Adipocyte (in vitro differentiated cells): ENCODE results near the gene PLAU.

Experiments
- DNase-seq: peaks from one replicate; pipeline ENCODE4 v3.0.0-alpha.2; 2015; ENCODE audit warnings: low read depth
- H3K27me3 ChIP-seq: replicated peaks from 2 replicates; pipeline ENCODE4 v1.7.0; 2013; ENCODE audit warnings: mild to moderate bottlenecking, low read length, moderate library complexity; ENCODE audit not compliant: control insufficient read depth, insufficient read depth
- H3K36me3 ChIP-seq: 2 replicates; pipeline ENCODE4 v1.7.0; 2013; ENCODE audit warnings: low read length, mild to moderate bottlenecking, moderate library complexity; ENCODE audit not compliant: control insufficient read depth, insufficient read depth, severe bottlenecking
- H3K4me1 ChIP-seq: 2 replicates; pipeline ENCODE4 v1.7.0; 2013; ENCODE audit warnings: mild to moderate bottlenecking, low read length, moderate library complexity; ENCODE audit not compliant: control insufficient read depth, insufficient read depth
- H3K4me3 ChIP-seq: 2 replicates; pipeline ENCODE4 v1.7.0; 2013; ENCODE audit warnings: mild to moderate bottlenecking, low read length, moderate library complexity
- H3K9ac ChIP-seq: 2 replicates; pipeline ENCODE4 v1.7.0; 2013; ENCODE audit warnings: mild to moderate bottlenecking, low read length, moderate library complexity
- H3K9me3 ChIP-seq: 2 replicates; pipeline ENCODE4 v1.7.0; 2013; ENCODE audit warnings: mild to moderate bottlenecking, low read length, moderate library complexity; ENCODE audit not compliant: control insufficient read depth

The PLAU gene

DNA sequence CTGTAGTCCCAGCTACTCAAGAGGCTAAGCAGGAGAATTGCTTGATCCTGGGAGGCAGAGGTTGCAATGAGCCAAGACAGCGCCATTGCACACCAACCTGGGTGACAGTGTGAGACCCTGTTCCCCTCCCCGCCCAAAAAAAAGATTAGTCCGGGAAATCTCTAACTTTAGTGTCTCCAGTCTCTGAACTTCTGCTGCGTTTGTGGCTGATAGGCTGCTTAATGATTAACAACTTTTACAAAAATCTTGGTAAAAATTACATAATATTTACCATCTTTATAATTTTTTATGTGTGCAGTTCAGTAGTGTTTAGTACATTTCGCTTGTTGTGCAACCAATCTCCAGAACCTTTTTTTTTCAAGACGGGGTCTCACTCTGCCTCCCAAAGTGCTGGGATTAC, 9.7 kb upstream of the PLAU start:
- Histone ChIP-seq H3K36me3 (no peaks in the 10 kb centered on the region), H3K9me3 (no peaks in the 10 kb centered on the region), H3K4me3 (no peak overlapping the region), H3K4me1 (peaks cover 16% of the 10 kb centered on the region), H3K27me3 (no peaks in the 10 kb centered on the region), H3K9ac (no peak overlapping the region)
- no peak for DNase-seq

DNA sequence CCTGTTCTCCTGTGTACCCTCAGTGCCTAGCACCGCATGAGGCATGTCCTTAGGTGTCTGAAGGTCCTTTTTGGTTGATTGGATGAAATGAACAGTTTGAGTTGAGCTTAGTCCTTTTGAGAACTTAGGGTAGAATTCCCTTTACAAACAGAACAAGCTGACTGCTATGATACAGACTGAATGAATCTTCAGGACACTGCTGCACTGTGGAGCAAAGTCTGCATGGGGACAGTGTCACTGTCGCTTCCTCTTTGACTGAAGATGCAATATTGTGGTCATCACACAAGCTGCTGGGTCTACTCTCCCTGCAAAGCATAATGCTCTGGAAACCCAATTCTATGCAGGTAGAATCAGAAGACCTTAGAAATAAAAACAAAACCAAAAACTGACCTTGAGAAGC, 8.6 kb upstream of the PLAU start:
- Histone ChIP-seq H3K9me3 (no peaks in the 10 kb centered on the region), H3K4me1 (peaks cover 26% of the 10 kb centered on the region), H3K4me3 (no peak overlapping the region), H3K27me3 (no peaks in the 10 kb centered on the region), H3K9ac (no peak overlapping the region), H3K36me3 (no peaks in the 10 kb centered on the region)
- no peak for DNase-seq

DNA sequence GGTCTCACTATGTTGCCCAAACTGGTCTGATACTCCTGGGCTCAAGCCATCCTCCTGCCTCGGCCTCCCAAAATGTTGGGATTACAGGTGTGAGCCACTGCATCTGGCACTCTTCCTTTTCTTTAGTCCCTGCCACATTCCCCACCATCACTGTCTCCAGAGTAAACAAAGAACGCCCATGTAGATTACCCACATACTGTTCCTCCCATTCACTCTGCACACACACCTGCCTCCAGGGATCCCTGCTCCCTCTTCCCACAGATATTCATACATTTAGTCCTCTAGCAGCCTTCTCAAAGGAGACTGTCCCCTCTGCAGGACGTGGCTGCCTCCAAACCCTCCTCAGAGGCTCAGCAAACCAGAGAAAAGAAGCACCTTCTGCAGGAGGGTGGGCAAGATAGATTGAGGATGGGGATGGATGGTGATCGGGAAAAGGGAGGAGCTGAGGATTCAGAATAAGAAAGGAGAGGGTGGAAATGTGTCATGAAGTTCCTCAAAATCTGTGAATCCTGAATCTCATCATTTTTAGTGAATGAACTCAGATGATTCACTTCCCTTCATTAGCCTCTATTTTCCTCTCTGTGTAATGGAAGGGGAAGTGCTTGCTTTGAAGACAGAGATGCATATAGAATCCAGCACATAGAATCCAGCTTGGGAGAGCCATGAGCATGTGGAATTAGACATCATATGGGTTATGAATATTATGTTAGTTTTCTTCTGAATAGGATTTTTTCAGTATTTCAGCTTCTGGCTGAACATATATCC, 5.5 kb upstream of the PLAU start:
- DNase-seq = no peak
- no peak overlapping the region for H3K9ac ChIP-seq
- H3K27me3 ChIP-seq = no peaks in the 10 kb centered on the region

DNA sequence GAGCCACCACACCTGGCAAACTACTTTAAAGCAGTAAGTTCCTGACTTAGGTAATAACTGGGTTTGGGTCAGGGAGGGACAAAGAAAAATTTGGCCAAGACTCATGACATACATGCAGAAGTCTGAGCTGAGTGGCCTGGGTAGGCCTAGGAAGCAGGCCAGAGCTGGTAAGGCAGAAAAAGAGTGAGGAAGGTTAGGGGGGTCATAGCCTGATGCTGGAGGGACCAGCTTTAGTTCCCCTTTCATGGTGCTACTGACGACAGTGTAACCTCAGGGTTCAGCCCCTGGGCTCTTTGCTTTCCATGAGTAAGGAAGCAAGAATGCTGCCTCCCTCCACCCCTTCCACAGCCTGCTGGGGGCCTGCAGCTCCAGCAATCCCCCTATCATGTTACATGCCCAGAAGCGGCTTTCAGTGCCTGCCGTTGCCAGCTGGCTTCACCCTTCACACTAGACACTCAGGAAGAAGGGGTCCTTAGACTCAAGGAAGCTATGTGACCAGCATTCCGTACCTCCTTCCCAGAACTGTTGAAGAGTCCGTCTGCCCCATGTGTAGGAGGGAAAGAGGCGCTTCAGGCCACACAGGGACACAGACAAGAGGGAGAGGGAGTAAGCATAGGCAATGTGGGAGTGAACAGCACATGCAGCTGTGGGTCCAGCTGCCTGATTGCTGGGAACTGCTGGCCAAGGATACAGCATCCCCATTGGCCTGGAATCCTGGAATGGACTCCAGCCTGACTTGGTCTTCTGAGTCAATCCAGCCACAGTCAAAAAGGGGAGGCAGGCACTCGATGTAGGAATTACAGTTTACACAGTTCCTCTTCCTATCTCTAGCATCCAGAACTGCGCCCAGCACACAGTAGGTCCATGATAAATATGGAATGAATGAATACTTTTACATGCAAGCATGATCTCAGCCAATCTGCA, 4.1 kb upstream of the PLAU start:
- Histone ChIP-seq H3K4me1 (peaks cover 49% of the 10 kb centered on the region), H3K9ac (peak overlapping the region; percentile 52), H3K27me3 (no peaks in the 10 kb centered on the region), H3K36me3 (no peaks in the 10 kb centered on the region), H3K4me3 (peak overlapping the region; percentile 0), H3K9me3 (no peaks in the 10 kb centered on the region)
- peak; percentile 96 for DNase-seq

More for the DNA sequence above, 5.5 kb upstream of the PLAU start:
- H3K4me1 ChIP-seq = peaks cover 43% of the 10 kb centered on the region
- no peaks in the 10 kb centered on the region for H3K9me3 ChIP-seq
- no peaks in the 10 kb centered on the region for H3K36me3 ChIP-seq
- no peak overlapping the region for H3K4me3 ChIP-seq

DNA sequence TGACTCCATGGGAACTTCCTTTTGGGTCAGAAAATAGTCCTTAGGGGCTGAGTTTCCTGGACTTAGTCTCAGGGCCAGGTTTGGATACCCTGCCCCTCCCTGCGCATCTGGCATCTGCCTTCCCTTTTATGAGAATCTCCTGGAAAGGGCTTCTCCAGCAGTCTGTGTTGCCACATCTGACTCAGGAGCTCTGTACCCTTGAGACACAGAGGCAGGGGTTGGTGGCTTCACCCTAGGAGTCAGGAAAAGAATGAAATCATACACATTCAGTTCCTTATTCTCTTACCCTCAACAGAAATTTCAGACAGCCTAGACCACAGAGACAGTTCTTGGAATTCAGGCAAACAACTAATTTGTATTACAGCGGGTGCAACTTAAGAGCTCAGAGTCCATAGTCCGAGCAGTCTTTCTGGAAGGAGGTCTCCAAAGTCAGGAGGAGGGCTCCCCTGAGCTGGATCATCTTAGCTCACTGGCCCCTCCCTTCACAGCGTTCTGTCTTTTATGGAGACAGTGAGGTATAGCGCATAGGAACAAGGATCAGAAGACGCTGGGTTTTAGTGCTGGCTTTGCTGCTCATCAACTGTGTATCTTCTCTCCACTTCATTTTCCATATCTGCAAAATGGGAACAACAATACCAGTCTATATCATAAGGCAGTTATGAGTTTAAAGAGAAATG, 3.0 kb upstream of the PLAU start:
- DNase-seq = peak; percentile 62

DNA sequence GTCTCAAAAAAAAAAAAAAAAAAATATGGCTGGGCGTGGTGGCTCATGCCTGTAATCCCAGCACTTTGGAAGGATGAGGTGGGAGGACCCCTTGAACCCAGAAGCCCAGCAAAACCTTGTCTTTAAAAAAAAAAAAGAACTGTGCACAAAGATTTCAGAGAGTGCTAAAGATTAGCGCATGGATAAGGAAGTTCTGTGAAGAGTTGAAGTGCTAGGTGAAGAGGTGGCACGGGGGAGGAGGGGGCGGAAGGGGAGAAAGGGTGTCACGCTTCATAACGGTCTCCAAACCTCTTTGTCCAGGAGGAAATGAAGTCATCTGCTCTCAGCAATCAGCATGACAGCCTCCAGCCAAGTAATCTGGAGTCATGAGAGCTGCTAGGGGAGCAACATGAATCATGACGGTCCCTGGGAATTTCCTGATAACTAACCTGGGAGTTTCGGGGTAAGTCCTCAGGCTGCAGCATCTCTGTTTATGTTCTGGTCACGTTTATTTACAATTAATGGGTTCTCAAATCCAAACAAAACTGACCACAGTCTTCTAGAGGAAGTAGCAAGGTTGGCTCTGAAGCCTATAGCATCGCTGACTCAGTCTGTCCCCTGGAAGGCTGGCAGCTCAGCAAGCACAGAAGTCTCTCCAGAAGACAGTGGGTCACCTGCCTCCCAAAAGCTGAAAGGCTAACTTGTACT, 1.9 kb upstream of the PLAU start:
- peaks cover 52% of the 10 kb centered on the region for H3K4me1 ChIP-seq
- peak overlapping the region; percentile 17 for H3K9ac ChIP-seq
- no peaks in the 10 kb centered on the region for H3K9me3 ChIP-seq
- no peaks in the 10 kb centered on the region for H3K36me3 ChIP-seq
- H3K4me3 ChIP-seq = peak overlapping the region; percentile 28
- peak; percentile 85 for DNase-seq
- no peaks in the 10 kb centered on the region for H3K27me3 ChIP-seq

More for the DNA sequence above, 3.0 kb upstream of the PLAU start:
- peaks cover 52% of the 10 kb centered on the region for H3K4me1 ChIP-seq
- no peaks in the 10 kb centered on the region for H3K9me3 ChIP-seq
- H3K4me3 ChIP-seq = peak overlapping the region; percentile 14
- peak overlapping the region; percentile 77 for H3K9ac ChIP-seq
- H3K27me3 ChIP-seq = no peaks in the 10 kb centered on the region
- H3K36me3 ChIP-seq = no peaks in the 10 kb centered on the region

DNA sequence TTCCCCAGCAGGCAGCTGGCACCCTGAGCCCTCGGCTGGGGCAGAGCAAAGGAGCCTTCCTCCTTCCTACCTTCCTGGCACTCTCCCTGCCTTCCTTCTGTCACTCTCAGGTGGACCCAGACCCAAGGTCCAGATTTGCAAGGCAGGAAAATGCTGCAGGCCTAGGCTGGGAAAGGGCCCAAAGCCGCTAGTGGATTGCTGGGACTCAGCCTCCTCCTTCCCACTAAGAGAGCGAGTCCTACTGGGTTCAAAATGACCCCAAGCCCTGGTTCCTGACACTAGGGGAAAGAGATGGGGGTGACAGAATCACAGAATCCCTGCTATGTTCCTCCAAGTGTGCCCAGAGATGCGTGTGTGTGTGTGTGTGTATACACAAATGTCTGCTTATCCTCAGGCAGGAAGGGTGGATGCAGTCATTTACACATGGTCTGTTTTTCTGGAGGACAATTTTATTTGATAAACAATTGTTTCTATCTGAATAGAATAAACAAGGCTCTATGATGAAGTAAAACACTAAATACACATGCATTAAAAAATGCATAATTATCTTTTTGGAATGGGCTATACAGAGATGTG, 1.3 kb upstream of the PLAU start:
- peak overlapping the region; percentile 17 for H3K9ac ChIP-seq
- peaks cover 3% of the 10 kb centered on the region for H3K36me3 ChIP-seq
- H3K4me3 ChIP-seq = no peak overlapping the region
- no peak for DNase-seq
- peaks cover 52% of the 10 kb centered on the region for H3K4me1 ChIP-seq
- H3K9me3 ChIP-seq = no peaks in the 10 kb centered on the region
- H3K27me3 ChIP-seq = no peaks in the 10 kb centered on the region

DNA sequence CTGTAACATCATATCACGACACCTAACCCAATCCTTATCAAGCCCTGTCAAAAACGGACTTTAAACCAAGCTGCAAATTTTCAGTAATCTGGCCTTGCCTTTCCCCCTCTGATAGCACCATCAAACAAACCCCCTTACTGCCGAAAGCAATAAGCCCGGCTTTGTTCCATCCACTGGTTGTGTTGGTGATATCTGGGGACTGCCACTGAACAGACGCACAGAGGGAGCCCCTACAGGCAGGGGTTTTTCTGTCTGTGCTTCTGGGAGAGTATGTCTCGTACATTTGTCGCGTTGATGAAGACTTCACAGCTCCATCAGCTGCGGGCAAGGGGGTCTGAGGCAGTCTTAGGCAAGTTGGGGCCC, 550 bp upstream of the PLAU start:
- Histone ChIP-seq H3K36me3 (peaks cover 4% of the 10 kb centered on the region), H3K27me3 (no peaks in the 10 kb centered on the region), H3K9ac (peak overlapping the region; percentile 83), H3K4me1 (peaks cover 52% of the 10 kb centered on the region), H3K9me3 (no peaks in the 10 kb centered on the region), H3K4me3 (peak overlapping the region; percentile 84)
- DNase-seq = no peak

DNA sequence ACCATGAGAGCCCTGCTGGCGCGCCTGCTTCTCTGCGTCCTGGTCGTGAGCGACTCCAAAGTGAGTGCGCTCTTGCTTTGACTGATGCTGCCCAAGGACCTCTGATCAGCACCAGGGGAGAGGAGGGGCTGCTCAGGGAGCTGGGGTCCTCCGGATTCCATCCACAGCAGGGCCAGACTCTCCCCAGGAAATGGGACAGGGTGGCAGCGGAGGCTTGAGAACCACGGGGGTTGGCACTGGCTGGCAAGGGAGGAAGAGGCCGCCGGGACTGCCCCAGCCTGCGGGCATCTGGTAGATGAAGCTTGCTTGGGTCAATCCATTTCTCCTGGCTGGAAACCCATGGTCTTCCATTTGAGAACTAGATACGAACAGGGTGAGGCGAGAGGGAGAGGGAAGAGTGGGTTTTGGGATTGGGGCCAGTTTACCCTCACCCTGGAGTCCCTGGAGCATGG, 647 bp downstream of the PLAU start:
- peaks cover 9% of the 10 kb centered on the region for H3K36me3 ChIP-seq
- H3K9me3 ChIP-seq = no peaks in the 10 kb centered on the region
- H3K4me3 ChIP-seq = peak overlapping the region; percentile 84
- no peaks in the 10 kb centered on the region for H3K27me3 ChIP-seq
- peak overlapping the region; percentile 83 for H3K9ac ChIP-seq
- DNase-seq = no peak
- H3K4me1 ChIP-seq = peaks cover 49% of the 10 kb centered on the region

DNA sequence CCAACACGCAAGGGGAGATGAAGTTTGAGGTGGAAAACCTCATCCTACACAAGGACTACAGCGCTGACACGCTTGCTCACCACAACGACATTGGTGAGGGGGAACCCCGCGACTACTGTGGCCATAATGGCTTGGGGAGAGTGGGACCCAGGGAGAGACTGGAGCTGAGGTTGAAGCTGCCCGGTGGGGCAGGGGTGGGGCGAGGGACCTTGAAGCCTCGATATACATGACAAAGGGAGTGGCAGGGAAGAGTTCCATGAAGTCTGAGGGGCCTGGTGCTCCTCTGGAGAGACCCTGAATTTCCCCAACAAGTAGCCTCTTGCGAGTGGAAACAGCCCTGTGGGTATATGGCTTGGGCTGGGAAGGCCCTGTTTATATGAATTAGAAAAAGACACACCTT, 3.1 kb downstream of the PLAU start:
- Histone ChIP-seq H3K36me3 (peaks cover 9% of the 10 kb centered on the region), H3K27me3 (no peaks in the 10 kb centered on the region), H3K9me3 (peaks cover 6% of the 10 kb centered on the region), H3K9ac (no peak overlapping the region), H3K4me3 (no peak overlapping the region), H3K4me1 (peaks cover 40% of the 10 kb centered on the region)
- DNase-seq = no peak
